Amniotic epithelial cell (primary cell): ENCODE data around the gene CDH16.
A peak's percentile ranks its signal among the peaks of the same experiment; 100 is the strongest.
"Not testable (repeated sequence)": the region's sequence is repeated elsewhere in the genome, so short reads cannot be mapped to it uniquely, and the experiment has no call there.

Experiments used
- DNase-seq: peaks from one replicate; pipeline ENCODE4 v3.0.0-alpha.2; 2010; ENCODE audit warnings: low read depth

CDH16 gene

DNA sequence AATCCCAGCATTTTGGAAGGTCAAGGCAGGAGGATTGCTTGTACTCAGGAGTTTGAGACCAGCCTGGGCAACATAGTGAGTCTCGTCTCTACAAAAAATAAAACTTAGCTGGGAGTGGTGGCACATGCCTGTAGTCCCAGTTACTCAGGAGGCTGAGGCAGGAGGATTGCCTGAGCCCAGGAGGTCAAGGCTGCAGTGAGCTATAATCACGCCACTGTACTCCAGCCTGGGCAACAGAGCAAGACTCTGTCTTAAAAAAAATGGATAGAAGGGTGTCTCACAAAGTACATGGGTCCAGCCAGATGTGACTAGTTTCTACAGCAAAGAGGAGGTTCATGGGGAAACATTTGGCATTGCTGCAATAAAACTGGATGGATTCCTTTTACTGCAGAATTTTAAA is 47.3 kb downstream of the CDH16 start:
- not testable (repeated sequence) for DNase-seq

GRCh38 chr16:66869424-66869823 is 49.3 kb downstream of the CDH16 start:
- DNase-seq, result no peak

DNA sequence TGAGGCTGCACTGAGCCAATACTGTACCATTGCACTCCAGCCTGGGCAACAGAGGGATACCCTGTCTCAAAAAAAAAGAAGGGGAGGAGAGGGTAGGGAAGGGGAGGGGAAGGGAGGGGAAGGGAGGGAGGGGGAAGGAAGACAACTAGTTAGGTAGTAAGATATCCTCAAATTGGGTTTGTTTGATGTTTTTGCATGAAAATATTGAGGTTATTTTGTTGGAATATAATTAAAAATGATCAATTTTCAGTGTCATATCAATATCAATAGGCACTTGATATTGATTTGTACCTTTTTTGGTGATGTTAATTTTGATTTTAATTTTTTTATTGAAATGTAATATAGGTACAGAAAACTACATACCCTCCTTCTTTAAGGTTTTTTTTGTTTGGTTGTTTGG is 55.0 kb downstream of the CDH16 start:
- DNase-seq, result no peak

DNA sequence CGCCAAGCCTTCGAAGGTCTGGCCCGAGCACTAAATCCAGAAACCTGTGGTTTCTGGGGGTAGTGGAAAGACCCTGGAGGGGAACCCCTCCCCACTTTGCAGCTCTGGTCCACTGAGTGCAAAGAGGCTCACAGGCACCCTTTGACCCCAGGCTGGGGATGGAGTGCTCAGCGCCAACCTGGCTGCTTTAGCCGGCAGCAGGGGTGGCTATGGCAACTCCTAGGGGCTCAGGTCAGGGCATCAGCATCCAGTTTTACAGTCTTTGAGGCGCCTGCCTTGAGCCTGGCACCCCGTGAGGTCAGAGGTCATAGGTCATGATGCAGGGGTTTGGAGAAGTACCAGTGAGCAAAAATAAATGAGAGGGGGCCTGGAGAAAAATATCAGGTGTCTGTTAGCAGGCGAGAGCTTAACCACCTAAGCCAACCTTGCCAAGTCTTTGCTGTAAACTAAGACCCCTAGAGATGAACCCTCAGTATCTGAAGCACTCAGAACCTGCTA is 56.6 kb downstream of the CDH16 start:
- no peak for DNase-seq

GRCh38 chr16:66859397-66860068 is 59.2 kb downstream of the CDH16 start:
- DNase-seq, result no peak

GRCh38 chr16:66858740-66859396 is 59.8 kb downstream of the CDH16 start:
- DNase-seq, result peak; percentile 24
